GM19043 (cell line): Measurements from ENCODE around the gene GOLGA6L6.
"Not testable (repeated sequence)": the region's sequence is repeated elsewhere in the genome, so short reads cannot be mapped to it uniquely, and the experiment has no call there.

Experiments
- ATAC-seq: cut with Tn5 transposase; IDR thresholded peaks from one replicate; pipeline ENCODE4 v1.9.1; 2021; ENCODE audit warnings: low read depth; ENCODE audit not compliant: unreplicated experiment

The GOLGA6L6 gene, protein sequence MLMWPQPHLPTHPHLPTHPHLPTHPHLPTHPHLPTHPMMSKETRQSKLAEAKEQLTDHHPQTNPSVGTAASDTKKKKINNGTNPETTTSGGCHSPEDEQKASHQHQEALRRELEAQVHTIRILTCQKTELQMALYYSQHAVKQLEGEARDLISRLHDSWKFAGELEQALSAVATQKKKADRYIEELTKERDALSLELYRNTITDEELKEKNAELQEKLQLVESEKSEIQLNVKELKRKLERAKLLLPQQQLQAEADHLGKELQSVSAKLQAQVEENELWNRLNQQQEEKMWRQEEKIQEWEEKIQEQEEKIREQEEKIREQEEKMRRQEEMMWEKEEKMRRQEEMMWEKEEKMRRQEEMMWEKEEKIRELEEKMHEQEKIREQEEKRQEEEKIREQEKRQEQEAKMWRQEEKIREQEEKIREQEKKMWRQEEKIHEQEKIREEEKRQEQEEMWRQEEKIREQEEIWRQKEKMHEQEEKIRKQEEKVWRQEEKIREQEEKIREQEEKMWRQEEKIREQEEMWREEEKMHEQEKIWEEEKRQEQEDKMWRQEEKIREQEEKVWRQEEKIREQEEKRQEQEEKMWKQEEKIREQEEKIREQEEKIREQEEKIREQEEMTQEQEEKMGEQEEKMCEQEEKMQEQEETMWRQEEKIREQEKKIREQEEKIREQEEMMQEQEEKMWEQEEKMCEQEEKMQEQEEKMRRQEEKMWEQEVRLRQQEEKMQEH

GRCh38 chr15:20541700-20542099, at the start of gene GOLGA6L6:
Gene GOLGA6L6, minus strand, starts transcription at chr15:20541800. Its CDS starts 91 bp downstream, at chr15:20541709.
- not testable (repeated sequence) for ATAC-seq

- ATAC-seq, result not testable (repeated sequence)
These were observed 48.5 kb upstream of the GOLGA6L6 start for GRCh38 chr15:20590069-20590468.

- ATAC-seq, result not testable (repeated sequence)
These were observed 45.2 kb upstream of the GOLGA6L6 start for GRCh38 chr15:20586821-20587220.

- not testable (repeated sequence) for ATAC-seq
These were observed 41.1 kb upstream of the GOLGA6L6 start for GRCh38 chr15:20582726-20583115.

DNA sequence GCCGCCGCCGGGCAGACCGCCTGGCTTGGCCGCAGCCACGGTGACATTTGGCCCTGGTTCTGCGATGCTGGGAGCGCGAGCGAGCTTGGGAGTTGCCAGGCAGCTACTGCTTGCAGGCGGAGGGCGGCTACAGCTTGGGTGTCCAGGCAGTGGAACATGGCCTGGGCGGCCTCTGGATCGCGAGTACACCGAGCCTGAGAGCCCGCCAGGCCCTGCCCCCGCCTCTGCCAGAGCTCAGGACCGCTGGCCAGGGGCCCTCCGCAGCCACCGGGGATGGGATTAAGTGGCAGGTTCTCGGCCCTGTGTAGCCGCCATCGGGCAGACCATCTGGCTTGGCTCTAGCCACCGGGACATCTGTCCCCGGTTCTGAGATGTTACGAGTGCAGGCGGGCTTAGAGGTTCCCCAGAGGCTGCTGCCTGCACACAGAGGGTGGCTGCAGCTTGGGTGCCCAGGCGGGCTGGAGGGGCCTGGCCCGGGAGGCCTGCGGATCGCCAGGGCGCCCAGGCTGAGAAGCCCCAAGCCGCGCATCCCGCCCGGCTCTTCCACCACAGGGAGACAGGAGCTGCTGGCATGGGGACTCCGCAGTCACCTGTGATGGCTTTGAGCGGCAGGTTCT, 40.6 kb upstream of the GOLGA6L6 start:
- ATAC-seq, result not testable (repeated sequence)

DNA sequence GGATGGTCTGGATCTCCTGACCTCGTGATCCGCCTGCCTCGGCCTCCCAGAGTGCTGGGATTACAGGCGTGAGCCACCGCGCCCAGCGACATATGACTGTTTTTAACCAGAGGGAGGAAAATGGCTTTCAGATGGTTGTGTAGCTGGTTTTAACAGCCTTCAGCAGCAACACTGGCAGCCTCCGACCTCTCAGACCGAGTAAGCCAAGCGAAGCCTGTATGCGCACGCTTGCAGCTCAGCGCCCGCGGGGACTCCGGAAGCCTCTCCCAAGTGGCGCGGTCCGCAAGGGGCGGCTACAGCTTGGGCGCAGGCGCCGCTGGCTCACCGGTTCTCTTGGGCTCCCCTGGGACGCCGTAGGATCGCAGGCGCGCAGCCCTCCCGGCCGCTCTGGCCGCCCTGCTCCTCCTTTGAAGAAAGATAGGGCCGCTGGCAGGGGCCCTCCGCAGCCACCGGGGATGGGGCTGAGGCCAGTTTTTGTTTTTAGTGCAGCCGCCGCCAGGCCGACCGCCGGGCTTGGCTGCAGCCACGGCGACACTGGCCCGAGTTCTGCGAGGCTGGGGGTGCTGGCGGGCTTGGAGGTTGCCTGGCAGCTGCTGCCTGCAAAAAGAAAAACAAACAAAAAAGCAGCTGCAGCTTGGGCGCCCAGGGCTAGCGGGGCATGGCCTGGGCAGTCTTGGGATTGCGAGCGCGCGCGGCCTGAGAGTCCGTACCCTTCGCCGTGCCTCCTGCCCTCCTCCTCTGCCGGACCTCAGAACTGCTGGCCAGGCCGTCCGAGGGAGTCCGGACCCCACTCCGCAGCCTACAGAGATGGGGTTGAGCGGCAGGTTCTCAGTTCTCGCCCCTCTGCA, 39.9 kb upstream of the GOLGA6L6 start:
- not testable (repeated sequence) for ATAC-seq

DNA sequence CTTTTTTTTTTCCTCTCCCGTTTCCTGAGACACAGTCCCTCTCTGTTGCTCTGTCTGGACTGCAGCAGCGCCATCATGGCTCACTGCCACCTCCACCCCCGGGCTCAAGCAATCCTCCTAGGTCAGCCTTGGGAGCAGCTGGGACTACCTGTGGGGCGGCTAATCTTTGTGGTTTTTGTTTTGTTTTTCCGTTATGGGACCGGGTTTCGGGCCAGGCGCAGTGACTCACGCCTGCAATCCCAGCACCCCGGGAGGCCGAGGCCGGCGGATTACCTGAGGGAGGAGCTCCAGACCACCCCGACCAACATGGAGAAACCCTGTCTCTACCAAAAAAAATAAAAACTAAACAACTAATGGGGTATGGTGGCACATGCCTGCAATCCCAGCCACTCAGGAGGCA, 38.1 kb upstream of the GOLGA6L6 start:
- not testable (repeated sequence) for ATAC-seq

- ATAC-seq, result not testable (repeated sequence)
These were observed 9.7 kb upstream of the GOLGA6L6 start for GRCh38 chr15:20551289-20551688.

DNA sequence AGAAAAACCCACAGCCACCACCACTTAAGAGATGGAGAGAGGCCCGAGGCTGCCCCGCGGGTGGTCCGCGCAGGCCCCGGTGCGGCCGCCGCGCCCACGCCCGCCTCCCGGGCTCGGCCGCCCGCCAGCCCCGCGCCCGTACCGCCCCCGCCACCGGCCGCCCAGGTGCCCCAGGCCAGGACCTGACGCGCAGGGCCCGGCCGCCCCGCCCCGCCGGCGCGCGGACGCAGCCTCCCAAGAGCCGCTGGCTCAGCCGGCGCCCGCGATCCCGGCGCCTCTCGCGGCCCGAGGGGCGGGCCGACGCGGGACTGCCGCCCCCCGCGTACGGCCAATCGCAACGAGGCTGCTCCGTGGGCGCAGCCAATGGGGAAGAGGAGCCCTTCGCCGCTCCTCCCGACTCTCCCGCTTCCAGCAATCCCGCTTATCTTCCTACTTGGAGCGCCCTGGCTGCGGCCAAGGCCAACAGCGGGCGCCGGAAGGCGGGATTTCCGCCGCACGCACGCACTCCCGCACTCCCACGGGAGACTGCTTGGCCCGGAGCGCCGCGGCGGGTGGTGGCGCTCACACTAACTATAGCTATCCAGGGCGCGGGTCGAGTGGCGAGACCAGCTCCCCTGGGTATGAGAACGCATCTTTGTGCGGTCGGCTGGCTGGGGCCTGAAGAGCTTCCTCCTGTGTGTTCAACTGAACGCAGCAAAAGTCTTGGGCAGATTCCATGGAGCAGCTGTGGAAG, 35.5 kb downstream of the GOLGA6L6 start:
- ATAC-seq, result not testable (repeated sequence)

DNA sequence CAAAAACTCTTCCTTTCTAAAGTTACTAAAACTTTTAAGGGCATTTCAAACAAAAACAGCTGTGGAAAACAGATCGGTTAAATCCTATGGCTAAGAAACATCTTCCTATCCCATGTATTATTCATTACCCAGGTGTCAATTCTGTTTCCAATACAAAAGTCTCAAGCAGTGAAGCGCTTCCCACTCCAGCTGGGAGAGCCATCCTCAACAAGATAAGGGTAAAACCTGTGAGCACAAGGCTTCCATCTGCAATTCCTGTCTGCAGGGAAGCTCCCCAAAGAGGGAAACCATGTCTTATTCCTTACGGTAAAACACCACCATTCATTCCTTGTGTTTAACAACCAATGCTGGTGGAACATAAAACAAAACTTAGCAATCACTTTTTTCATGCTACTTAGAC, 38.8 kb downstream of the GOLGA6L6 start:
- ATAC-seq, result not testable (repeated sequence)

- ATAC-seq, result not testable (repeated sequence)
These were observed 39.9 kb downstream of the GOLGA6L6 start for GRCh38 chr15:20501512-20502222.

- not testable (repeated sequence) for ATAC-seq
These were observed 43.8 kb downstream of the GOLGA6L6 start for GRCh38 chr15:20497781-20498180.

GRCh38 chr15:20493035-20493434, 48.6 kb downstream of the GOLGA6L6 start:
- ATAC-seq, result not testable (repeated sequence)

GRCh38 chr15:20492598-20492997, 49.0 kb downstream of the GOLGA6L6 start:
- ATAC-seq, result not testable (repeated sequence)

DNA sequence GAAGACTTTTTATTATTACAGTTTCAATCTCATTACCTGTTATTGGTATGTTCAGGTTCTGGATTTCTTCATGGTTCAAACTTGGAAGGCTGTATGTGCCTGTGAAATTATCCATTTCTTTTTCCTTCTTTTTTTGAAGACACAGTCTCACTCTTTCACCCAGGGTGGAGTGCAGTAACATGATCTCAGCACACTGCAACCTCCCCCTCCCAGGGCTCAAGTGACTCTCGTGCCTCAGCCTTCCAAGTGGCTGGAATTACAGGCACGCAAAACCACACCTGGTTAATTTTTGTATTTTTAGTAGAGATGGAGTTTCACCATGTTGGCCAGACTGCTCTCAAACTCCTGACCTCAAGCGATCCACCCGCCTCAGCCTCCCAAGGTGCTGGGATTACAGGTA, 52.3 kb downstream of the GOLGA6L6 start:
- ATAC-seq, result not testable (repeated sequence)
